Mesothelial cell of epicardium (in vitro differentiated cells): Measurements from ENCODE around the gene HPCAL1. TPM values are rescaled to one million over a fixed set of nuclear protein-coding genes. Genes with fewer than 3 reads are reported as not detected.
"Not testable (repeated sequence)": the region's sequence is repeated elsewhere in the genome, so short reads cannot be mapped to it uniquely, and the experiment has no call there.

Source experiments
- DNase-seq, 2 experiments: peaks; one replicate each; pipeline ENCODE4 v3.0.0; 2021; ENCODE audit warnings: low spot score in 2 of 2; ENCODE audit not compliant: unreplicated experiment in 2 of 2
- H3K27ac Mint-ChIP-seq: 2 replicates; pipeline ENCODE4 v1.8.0; 2021; ENCODE audit warnings: mixed read lengths
- H3K27me3 Mint-ChIP-seq: 2 replicates; pipeline ENCODE4 v1.8.0; 2021; ENCODE audit warnings: low read depth, mixed read lengths
- H3K36me3 Mint-ChIP-seq: 2 replicates; pipeline ENCODE4 v1.8.0; 2021; ENCODE audit warnings: mixed read lengths
- H3K4me1 Mint-ChIP-seq: 2 replicates; pipeline ENCODE4 v1.8.0; 2021; ENCODE audit warnings: mixed read lengths
- H3K4me3 Mint-ChIP-seq: 2 replicates; pipeline ENCODE4 v1.8.0; 2021; ENCODE audit warnings: mild to moderate bottlenecking, moderate library complexity, mixed read lengths
- H3K9me3 Mint-ChIP-seq: 2 replicates; pipeline ENCODE4 v1.8.0; 2021; ENCODE audit warnings: mixed read lengths
- total RNA-seq: library from RNA; stranded (reverse); gene quantifications from 3 replicates; pipeline ENCODE4 v1.2.1, GENCODE V29; 2021
- TF ChIP-seq, protein P1 (sequence below): fragments of 200-600 bp; sonication (generic); IDR thresholded peaks from one replicate; pipeline ENCODE4 v1.5.0; 2021; ENCODE audit warnings: antibody characterized with exemption; ENCODE audit not compliant: unreplicated experiment

The HPCAL1 gene
- total RNA-seq, 1 donor from 2014 or later: 17.5 TPM

DNA sequence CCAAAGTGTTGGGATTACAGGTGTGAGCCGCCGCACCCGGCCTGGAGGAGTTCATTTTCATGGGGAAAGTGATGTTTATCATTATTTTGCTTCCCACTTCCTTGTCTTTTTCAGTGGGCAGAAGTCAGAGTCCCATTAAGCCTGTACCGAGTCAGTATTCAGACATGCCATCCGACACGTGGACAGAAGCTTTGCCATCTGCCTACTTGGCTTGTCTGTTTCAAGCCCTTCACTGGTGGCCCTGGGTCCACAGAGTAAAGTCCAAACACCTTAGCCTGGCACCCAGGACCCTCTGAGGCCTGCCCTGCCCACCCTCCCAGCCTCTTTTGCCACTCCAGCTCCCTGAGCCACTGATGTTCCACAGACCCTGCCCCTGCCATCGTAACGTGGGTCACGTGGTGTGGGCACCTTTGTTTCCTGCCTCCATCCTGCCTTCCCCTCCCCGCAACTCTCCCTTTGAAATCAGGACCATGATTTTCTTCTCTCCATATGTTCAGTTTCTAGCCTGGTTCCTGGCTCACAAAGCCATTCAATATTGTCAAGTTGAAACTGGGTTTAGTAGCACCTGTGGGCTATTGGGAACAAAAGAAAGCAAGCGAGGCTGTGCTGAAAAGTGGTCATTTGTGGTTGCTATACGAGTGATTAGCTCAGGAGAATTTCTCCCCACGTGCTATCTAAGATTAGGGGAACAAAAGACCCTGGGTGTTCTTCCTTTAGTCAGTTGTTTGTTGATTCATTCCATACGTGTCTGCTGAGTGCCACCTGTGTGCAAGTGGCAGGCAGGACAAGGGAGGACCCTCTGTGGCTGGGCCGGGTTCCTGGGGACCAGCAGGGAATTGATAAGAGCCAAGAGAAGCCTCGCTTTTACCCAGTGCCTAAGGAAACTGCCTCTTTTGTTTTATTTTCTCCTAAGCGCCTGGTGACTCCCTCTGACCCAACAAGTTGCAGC lies 150.5 kb downstream of the HPCAL1 start:
- no peaks in the 10 kb centered on the region for H3K9me3 Mint-ChIP-seq
- DNase-seq: no peak
- H3K27me3 Mint-ChIP-seq: peaks cover 1% of the 10 kb centered on the region
- peaks cover 12% of the 10 kb centered on the region for H3K4me1 Mint-ChIP-seq
- H3K36me3 Mint-ChIP-seq: no peaks in the 10 kb centered on the region
- H3K27ac Mint-ChIP-seq: no peak overlapping the region
- no peak overlapping the region for H3K4me3 Mint-ChIP-seq
- TF ChIP-seq, protein P1, sequence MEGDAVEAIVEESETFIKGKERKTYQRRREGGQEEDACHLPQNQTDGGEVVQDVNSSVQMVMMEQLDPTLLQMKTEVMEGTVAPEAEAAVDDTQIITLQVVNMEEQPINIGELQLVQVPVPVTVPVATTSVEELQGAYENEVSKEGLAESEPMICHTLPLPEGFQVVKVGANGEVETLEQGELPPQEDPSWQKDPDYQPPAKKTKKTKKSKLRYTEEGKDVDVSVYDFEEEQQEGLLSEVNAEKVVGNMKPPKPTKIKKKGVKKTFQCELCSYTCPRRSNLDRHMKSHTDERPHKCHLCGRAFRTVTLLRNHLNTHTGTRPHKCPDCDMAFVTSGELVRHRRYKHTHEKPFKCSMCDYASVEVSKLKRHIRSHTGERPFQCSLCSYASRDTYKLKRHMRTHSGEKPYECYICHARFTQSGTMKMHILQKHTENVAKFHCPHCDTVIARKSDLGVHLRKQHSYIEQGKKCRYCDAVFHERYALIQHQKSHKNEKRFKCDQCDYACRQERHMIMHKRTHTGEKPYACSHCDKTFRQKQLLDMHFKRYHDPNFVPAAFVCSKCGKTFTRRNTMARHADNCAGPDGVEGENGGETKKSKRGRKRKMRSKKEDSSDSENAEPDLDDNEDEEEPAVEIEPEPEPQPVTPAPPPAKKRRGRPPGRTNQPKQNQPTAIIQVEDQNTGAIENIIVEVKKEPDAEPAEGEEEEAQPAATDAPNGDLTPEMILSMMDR: no peak

DNA sequence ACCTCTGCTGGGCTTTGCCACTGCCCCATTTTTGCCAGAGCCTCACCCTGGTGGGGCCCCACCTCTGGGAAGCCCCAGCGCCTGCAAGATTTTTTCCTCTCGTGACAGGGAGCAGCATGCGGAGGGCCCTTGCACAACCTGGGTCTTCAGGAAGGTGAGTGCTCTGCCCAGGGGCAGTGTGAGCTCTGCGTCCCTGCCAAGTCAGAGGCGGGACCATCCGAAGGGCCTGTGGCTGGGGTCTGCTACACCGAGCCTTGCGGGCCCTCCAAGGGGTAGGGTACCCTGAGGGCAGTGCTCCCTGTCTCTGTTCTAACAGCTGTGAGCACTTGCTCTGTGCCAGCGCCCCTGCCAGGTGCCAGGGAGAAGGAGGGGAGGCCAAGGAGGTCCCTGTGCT lies 151.2 kb downstream of the HPCAL1 start:
- no peak overlapping the region for H3K27ac Mint-ChIP-seq
- H3K4me1 Mint-ChIP-seq: peaks cover 16% of the 10 kb centered on the region
- TF ChIP-seq, protein P1: no peak
- no peak overlapping the region for H3K4me3 Mint-ChIP-seq
- H3K9me3 Mint-ChIP-seq: no peaks in the 10 kb centered on the region
- no peak for DNase-seq
- peaks cover 1% of the 10 kb centered on the region for H3K27me3 Mint-ChIP-seq
- H3K36me3 Mint-ChIP-seq: no peaks in the 10 kb centered on the region

GRCh38 chr2:10454505-10454904 lies 151.8 kb downstream of the HPCAL1 start:
- H3K27ac Mint-ChIP-seq: no peak overlapping the region
- H3K36me3 Mint-ChIP-seq: no peaks in the 10 kb centered on the region
- TF ChIP-seq, protein P1: no peak
- no peak overlapping the region for H3K4me3 Mint-ChIP-seq
- peaks cover 13% of the 10 kb centered on the region for H3K4me1 Mint-ChIP-seq
- H3K9me3 Mint-ChIP-seq: no peaks in the 10 kb centered on the region
- peaks cover 1% of the 10 kb centered on the region for H3K27me3 Mint-ChIP-seq
- DNase-seq: no peak

DNA sequence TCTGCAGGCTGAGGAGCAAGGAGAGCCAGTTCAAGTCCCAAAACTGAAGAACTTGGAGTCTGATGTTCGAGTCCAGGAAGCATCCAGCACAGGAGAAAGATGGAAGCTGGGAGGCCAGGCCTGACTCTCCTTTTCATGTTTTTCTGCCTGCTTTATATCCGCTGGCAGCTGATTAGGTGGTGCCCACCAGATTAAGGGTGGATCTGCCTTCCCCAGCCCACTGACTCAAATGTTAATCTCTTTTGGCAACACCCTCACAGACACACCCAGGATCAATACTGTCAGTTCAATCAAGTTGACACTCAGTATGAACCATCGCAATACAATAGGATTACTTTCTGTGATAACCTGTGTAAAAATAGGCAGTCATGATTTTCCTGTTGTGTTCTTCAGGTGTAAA lies 154.5 kb downstream of the HPCAL1 start:
- H3K27me3 Mint-ChIP-seq, DNase-seq, H3K27ac Mint-ChIP-seq, H3K36me3 Mint-ChIP-seq, H3K4me3 Mint-ChIP-seq, H3K9me3 Mint-ChIP-seq: not testable (repeated sequence)
- peaks cover 23% of the 10 kb centered on the region for H3K4me1 Mint-ChIP-seq

GRCh38 chr2:10457846-10458598 lies 155.3 kb downstream of the HPCAL1 start:
- Mint-ChIP-seq H3K4me3 (no peak overlapping the region), H3K36me3 (no peaks in the 10 kb centered on the region)

More at GRCh38 chr2:10457846-10458598, 155.3 kb downstream of the HPCAL1 start:
- Mint-ChIP-seq H3K4me1 (peaks cover 21% of the 10 kb centered on the region), H3K9me3 (no peaks in the 10 kb centered on the region), H3K27ac (no peak overlapping the region), H3K27me3 (peaks cover 1% of the 10 kb centered on the region)
- no peak for DNase-seq
- TF ChIP-seq, protein P1: no peak
